A204.1 (cell line): Measurements from ENCODE around the gene MRPL10.

Experiments
- FAIRE-seq: peaks from 2 replicates; lab custom pipeline; 2012; peaks lifted over from hg19 to GRCh38; lab: Jason Lieb, UNC

Gene MRPL10

DNA sequence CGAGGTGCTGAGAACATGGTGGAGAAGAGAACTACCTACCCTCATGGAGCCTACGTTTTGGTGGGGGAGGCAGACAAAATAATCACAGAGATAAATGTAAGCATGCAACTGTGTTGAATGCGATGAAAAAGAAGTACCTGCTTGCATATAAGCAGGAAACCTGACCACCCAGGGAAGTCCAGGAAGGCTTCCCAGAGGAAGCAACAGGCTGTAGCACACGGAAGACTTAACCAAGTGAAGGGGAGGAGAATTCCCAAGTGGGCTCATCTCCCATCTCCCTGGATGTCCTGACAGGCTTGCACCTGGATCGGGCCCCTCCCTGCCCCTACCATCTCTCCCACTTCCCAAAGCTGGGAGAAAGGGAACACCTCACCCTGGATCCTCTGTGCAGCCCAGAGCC lies 7.7 kb upstream of the MRPL10 start:
- FAIRE-seq = no peak

DNA sequence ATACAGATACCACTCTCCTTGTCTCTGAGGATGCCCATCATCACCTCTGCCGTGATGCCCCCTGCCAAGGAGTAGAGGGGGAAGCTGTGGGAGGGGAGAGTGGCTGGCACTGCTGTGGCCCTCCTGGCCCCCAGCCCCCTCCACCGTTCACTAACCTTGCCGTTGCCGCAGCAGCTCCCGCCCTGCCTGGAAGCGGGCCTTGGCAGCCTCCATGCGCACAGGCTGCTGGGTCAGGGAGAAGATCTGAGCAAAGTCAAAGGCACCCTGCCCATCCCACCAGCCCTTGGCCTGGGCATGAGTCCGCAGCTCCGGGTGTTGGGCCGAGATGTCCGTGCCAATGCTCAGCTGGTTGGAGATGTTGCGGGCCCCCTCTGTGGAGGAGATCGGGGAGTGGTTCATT lies 7.3 kb upstream of the MRPL10 start:
- no peak for FAIRE-seq

DNA sequence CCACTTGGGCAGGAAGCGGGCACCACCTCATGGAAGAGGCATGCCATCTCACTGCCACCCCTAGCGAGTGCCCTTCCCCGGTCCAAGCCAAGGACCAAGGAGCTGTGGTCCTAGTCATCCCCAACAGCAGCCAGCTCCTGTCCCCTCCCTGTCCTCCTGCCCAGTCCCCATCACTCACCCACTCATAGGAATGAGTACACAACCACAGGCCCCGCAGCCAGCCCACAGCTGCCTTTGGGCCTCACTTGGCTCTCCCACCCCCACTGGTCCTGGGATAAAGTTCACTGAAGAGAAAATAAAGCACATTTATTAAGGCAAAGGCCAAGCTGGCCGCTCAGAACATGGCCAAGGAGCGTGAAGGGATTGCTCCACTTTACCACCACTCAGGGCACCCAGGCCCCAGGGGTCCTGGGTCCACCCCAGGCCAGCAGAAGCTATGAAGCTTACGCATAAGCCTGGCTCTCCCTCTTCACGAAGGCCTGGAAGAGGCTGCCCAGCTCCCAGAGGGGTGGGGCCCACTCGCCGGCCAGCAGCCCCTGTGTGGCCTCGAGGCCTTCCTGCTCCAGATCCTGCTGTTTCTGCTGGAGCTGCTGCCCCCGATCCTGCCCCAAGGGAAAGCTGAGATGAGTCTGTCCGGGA lies 6.2 kb upstream of the MRPL10 start:
- FAIRE-seq = no peak

DNA sequence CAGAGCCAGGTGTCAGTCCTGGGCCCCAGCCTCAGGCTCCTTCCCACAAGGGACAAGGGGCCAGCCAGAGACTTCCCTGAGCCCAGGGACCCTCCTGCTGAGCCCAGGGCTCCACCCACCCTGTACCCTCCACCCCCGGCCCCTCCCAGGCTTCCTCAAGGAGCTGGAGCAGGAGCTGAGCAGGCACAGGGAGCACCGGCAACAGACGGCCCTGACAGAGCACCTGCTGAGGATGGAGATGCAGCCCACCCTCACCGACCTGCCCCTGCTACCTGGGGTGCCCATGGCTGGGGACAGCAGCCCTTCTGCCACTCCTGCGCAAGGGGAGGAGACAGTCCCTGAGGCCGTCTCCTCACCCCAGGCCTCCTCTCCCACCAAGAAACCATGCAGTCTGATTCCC lies 5.3 kb upstream of the MRPL10 start:
- no peak for FAIRE-seq

DNA sequence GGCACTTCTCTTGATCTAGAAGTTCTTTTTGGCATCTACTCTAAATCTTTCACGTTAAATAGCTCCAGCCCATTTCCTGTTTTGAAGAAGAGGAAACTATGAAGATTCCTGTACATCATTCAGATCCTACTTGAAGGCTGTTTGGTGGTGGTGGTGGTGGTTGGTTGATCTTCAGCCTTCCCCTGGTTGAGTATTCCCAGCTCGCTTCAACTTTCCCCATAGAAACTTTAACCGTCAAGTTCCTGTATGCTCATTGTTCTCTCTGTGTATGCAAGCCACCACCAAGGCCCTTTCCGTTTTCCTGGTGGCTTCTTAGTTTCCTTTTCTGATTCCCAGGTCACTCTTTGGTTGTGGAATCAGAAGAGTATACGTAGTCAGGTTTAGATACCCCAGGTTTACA lies 3.4 kb upstream of the MRPL10 start:
- FAIRE-seq = no peak

DNA sequence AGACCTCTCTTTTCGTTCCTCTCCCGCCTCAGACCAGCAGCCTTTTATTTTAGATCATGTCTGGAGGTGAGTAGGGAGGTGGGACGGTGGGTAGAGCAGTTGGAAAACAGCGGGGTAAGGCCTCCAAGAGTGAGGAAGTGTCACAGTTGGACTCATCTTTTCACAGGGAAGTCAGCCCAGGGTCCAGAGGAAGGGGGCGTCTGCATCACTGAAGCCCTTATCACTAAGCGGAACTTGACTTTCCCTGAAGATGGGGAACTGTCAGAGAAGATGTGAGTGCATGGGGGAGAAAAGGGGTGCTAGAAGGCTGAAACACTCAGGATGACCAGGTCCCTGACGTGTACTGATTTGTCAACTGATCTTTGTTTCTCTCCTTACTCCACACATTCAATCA lies 590 bp upstream of the MRPL10 start:
- FAIRE-seq = no peak

DNA sequence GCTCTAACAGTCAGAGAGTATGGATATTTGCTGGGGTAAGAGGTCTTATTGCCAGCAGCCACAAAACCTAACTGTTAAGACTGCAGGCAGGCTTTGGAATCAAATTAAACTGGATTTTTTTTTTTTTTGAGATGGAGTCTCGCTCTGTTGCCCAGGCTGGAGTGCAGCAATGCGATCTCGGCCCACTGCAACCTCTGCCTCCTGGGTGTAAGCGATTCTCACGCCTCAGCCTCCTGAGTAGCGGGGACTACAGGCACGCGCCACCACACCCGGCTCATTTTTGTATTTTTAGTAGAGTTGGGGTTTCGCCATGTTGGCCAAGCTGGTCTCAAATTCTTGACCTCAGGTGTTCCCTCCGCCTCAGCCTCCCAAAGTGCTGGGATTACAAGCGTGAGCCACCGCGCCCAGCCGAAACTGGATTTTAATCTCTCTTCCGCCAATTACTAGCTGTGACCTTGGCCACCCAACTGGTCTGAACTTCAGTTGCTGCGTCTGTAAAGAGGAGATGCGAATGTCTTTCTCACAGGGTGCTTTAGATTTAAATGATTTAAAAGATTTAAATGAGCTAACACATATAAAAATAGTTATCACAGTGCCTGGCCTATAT lies 842 bp downstream of the MRPL10 start:
- FAIRE-seq = no peak

DNA sequence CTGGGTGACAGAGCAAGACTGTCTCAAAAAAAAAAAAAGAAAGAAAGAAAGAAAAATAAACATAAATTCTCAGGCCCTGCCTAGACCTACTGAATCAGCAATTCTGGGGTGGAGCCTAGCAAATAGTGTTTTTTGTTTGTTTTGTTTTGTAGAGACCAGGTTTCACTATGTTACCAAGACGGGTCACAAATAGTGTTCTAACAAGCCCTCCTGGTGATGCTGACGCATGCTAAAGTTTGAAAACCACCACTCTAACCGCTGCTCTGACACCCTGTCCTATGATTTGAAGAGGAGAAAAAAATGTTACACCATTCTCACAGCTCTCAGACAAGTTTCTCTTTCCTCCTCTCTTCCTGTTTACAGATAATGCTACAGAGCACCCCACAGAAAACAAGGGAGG lies 1.5 kb downstream of the MRPL10 start:
- FAIRE-seq = no peak

DNA sequence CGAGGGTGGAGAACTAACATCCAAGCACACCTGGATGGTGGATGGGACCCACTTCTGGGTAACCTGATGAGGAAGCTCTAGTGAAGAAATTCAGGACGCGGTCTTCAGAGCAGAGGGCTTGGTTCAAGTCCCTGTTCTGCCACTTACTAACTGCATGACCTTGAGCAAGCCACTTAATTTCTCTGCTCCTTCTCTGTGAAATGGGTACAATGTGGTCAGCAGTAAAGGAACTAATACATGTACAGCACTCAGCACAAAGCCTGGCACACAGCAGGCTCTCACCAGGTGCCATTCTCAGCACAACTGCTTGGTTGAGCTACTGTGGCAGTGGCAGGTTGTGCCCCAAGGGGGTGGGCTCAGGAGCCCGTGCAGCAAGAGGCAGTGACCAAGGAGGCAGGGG lies 7.8 kb downstream of the MRPL10 start:
- no peak for FAIRE-seq

DNA sequence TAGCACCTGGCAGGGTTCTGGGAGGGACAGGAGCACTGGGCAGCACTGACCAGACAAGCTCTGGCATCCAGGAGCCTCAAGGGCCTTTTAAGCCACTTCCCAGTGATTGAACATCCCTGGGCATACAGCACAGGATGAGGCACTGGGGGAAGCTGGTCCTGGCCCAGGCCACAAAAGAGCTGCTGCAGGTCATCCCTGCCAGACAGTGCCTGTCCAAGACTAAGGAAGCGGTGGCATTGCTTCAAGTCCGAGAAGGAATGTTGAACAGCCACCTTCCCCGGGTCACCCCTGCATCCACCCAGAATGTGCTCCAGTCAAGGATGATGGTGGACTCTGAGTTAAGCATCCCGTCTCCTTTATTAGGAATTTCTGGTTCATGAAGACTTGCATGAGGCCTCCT lies 8.6 kb downstream of the MRPL10 start:
- no peak for FAIRE-seq

DNA sequence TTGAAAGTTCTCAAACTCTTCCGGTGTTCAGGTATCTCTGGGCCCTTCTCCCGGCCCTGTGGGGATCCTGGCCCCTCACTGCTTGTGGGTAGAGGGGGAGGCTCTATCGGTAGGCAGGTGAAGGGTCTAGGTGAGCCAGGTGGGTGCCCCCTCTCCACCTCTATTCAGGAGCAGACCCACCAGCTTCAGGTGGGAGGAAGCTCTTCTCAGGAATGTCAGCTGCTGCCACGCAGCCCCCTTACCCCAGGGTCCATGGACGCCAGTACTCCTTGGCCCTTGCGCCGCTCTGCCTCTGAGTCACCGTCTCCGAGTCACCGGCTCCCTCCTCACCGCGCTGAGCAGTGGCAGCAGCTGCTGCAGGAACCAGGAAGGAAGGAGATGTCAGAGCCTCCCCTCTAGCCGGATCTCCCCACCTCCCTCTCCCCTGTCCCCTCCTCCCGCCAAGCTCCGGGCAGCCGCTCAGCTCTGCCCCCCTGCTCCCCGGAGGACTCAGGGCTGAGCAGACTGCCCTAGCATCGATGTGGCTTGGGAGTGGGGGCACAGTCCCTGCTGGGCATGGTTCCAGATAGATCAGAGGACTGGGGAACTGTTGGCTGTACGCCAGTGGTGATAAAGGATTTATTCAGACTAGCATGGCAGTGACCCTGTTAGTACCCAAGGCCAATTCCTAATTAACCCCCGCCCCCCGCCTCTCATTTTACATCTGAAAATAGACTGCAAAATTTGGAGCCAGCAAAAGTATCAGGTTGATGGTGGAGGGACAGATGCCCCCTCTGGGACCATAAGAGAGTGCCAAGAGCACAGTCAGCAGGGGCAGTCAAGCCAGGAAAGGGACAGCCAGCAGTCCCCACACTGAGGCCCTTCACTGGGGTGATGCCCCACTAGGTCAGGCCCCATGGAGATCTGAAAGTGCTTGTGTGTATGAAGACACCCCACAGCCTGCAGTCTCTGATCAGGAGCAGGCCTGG lies 9.6 kb downstream of the MRPL10 start, which contains the start of gene OSBPL7:
Gene OSBPL7, minus strand, starts transcription at position 371 of the 968 bp plus-strand sequence. CDS start 1,516 bp downstream, outside the sequence.
- FAIRE-seq = no peak

DNA sequence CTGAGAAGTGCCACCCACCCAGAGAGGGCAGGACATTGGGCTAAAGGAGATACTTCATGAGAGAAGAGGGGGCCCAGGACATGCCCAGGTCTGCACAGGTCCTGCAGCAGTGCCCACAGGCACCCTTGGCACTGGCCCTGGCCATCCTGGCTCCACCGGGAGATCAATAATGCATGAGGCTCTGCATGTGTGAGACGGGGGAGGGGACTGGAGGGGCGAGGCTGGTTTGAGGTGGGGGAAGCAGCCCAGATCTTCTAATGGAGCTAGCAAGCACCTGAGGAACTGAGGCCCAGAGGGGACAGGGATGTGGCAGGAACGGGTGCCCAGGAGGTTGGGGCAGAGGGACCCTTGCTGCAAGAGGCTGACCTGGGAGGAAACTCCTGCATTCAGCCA lies 10.3 kb downstream of the MRPL10 start:
- FAIRE-seq = no peak

DNA sequence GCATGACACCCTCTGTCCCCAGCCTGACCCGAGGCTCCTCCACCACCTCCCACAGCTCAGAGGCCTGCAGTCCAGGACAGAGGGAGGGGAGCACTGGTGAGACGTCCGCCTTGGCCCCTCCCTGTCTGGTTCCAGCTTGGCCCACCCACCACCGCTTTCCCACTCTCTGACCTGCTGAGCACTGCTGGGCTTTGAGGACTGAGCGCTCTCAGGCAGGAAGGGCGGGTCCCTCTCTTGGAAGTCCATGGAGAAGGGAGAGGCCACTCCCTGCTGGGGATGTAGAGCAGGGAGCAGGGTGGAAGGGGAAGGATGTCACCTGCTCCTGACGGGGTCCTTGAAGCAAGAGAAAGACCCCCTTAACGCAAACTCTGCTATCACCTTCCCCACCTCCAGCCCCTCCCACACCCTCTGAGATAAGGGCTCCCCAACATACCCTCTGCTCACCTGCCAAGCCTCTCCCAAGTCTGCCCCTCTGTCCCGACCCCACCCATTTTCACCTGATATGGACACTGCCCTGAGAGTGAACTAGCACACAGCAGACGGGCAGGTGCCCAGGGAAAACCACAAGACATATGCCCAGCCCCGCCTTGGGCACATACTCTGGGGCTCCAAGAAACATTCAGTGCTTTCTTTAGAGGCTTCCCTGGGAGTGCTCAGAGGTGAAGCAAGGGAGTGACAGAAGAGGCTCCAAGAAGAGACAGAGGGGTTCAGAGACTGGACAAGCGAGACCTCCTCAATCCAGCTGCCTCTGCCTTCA lies 11.1 kb downstream of the MRPL10 start:
- no peak for FAIRE-seq

DNA sequence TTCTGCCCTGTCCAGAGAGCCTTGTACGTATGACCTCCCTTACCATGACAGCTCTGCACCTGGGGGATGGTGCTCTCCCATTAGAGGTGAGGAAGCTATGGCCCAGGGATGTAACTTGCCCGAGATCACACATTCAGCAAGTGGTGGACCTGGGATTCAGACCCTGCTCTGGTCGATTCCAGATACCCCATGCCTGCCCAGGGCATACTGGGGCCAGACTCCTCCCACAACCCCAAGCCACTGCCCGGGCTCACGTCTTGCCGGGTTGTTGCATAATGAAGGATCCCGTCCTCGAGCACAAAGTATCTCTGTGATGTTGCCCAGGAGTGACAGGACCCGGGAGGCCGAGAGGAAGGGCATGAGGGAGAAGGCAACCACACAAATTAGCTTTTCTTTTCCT lies 11.9 kb downstream of the MRPL10 start:
- FAIRE-seq = no peak

DNA sequence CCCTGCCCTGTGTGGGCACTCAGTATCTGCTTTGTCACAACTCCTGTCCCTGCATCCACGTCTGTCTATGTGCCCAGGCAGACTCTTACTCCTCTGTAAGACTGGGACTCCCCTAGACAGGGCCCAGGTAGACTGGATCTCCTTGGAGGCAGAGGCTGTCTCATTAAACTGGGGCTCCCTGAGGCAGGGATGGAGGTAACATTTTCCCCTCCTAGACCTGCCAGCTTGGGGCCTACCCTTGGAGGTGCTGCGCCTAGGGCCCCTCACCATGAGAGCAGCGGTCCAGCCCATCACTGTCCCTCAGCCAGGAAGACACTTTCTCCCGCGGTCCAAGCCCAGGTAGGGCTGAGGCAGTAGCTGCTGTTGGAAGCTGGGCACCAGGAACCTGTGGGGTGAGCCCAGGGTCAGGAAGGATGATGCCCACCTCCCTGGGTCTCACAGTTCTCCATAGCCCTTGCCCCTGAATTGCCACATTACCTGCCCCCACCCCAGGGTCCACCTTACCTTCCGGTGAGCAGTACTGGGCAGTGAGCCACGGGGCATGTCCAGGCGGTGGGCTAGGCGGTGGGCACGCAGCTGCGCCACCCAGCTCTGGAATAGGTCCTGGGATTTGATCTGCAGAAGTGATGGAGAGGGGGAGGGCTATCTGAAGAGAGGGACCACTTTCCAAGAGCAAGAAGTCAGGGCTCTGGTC lies 13.2 kb downstream of the MRPL10 start:
- no peak for FAIRE-seq

DNA sequence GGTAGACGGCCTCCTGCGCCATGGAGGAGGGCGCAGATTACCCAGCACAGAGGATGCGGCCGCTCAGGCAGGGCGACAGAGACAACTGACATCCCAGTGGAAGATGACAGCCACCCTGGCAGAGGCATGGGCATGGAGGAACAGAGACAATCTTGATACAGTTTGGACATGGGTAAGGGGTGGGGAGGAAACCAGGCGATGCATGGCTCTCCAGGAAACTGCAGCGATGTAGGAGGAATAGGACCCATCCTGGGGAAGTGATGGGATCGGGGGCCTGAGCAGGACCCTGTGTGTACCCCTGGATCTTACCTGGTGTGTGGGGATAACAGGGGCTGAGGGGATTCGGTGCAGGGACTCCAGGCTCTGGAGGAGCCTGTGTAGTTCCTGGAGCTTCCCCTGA lies 14.4 kb downstream of the MRPL10 start:
- no peak for FAIRE-seq

DNA sequence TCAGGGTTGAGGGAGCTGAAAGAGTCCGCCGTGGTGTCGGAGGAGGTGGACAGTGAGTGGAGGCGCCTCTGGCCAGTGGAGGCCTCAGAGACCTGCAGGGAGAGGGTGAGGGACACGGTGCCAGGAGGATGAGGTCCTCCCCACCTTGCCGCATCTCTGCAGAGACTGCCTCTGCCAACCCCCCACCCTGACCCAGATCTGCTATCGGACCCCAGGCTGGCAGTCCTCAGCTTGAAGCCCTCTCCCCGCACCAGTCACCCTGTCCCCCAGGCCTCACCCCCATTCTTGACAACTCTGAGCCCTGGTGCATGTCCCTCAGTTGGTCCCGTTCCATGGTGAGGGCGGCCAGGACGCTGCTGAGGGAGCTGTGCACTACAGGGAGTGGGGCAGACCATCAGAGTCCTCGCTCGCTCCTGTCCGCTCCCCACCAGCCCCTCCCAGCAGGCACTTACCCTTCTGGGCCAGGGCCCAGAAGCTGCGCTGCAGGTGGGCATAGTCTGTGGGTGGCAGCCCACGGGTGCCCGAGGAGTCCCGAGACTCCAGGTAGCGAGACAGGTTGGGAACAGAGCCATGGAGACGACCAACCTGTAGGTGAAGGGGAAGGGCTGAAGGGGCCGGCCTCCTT lies 15.1 kb downstream of the MRPL10 start:
- FAIRE-seq = no peak

DNA sequence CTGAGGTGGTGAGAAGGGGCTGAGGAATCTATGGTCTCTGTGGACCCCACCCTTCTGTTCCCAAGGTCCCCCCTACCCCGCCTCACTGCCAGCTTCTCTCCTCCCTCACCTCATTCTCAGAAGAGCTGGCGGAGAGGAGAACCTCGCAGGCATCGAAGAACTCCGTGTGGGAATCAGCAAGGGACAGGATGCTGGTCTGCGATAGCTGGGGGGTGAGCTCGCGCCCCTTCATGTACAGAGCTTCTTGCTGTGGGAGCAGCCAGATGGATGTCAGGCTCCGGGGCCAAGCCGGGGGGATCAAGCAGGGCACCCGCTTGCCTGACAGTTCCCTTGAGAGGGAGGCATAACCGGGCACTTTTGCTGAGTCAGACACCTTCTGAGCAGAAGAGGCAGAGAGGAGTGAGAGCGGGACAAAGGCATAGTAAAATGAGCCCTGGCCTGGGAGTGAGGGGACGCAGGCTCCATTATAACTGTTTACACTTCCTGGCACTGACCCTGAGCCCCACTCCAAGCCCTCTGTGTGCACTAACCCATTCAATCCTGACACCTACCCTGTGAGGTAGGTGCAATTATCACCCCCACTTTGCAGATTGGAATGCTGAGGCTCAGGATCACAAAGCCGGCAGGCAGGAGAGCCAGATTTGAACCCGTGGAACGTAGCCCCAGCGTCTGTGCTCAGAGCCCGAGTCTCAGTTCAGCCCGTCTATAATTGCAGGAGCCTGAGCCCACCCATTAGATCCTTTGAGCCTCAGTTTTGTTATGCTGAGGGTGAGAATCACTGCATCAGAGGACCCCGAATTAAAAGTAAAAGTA lies 16.0 kb downstream of the MRPL10 start:
- FAIRE-seq = no peak

DNA sequence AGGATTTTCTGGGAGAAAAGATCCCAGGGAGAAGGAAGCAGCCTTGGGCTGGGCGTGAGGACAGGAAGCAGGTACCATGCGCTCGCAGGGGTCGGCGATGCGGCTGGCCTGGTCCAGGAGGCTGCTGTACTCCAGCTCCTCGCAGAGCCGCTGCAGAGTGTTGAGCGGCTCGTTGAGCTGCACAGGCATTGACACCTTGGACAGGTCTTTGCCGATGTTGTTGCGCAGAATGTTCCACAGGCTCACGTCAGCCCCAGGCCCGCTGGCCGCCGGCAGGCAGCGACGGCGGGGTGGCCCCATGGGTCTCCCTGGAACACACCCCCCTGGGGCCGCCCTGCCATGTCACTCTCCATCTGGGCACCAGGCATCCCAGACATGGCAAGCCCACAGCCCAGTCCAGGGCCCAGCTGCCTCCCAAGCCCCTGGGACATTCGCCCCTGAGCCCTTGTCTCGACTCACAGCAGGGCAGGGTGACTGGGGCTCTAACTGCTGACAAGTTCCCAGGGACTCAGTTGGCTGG lies 17.8 kb downstream of the MRPL10 start:
- no peak for FAIRE-seq

DNA sequence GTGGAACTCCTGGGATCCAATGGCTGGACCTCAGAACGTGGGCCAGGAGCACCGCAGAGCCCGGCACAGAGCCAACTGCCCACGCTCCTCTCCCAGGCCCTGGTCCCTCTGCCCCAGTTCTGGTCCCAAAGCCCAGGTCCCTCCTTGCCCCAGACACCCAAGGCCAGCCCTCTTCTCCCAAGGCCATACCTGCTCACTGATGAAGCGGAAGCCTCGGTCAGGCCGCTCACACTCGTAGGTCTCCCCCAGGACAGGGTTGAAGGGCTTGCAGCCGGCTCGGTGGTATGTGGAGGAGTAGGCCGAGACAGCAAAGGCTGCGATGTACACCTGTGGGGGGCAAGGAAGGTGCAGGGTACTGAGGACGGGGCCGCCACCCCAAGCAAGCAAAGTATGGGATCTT lies 18.3 kb downstream of the MRPL10 start:
- no peak for FAIRE-seq
